ENCODE measurements around the gene DNAH10.

The DNAH10 gene

GRCh38 chr12:123847876-123848275, 85.8 kb downstream of the DNAH10 start:
- no peak for DNase-seq (ENCODE audit: low read depth)
- no peak overlapping the region for H3K4me3 ChIP-seq (ENCODE audit: low read depth, low read length)
- TF ChIP-seq, protein P1, sequence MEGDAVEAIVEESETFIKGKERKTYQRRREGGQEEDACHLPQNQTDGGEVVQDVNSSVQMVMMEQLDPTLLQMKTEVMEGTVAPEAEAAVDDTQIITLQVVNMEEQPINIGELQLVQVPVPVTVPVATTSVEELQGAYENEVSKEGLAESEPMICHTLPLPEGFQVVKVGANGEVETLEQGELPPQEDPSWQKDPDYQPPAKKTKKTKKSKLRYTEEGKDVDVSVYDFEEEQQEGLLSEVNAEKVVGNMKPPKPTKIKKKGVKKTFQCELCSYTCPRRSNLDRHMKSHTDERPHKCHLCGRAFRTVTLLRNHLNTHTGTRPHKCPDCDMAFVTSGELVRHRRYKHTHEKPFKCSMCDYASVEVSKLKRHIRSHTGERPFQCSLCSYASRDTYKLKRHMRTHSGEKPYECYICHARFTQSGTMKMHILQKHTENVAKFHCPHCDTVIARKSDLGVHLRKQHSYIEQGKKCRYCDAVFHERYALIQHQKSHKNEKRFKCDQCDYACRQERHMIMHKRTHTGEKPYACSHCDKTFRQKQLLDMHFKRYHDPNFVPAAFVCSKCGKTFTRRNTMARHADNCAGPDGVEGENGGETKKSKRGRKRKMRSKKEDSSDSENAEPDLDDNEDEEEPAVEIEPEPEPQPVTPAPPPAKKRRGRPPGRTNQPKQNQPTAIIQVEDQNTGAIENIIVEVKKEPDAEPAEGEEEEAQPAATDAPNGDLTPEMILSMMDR (IDR thresholded peaks at IDR 0.05; ENCODE audit: low read depth, low read length, missing control alignments), result no peak

DNA sequence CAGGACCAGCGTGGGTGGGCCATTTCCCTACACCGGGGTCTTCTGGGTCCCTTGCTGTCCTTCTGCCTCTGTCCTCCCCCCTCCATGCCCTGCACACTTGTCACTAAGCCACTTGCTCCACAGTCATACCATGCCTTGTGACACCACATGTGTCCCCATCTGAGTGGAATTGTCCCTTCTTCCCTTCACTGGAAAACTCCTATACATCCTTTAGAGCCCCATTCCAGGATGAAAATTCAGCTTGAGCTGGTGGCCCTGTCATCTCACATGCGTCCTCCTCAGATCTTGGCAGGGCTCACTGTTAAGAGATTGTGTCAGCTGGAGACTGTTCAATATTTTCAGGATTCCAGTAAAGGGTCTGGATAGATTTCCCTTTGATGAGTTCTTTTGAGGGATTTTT, 87.4 kb downstream of the DNAH10 start:
- TF ChIP-seq, protein P1 (IDR thresholded peaks at IDR 0.05; ENCODE audit: low read depth, low read length, missing control alignments), result no peak

DNA sequence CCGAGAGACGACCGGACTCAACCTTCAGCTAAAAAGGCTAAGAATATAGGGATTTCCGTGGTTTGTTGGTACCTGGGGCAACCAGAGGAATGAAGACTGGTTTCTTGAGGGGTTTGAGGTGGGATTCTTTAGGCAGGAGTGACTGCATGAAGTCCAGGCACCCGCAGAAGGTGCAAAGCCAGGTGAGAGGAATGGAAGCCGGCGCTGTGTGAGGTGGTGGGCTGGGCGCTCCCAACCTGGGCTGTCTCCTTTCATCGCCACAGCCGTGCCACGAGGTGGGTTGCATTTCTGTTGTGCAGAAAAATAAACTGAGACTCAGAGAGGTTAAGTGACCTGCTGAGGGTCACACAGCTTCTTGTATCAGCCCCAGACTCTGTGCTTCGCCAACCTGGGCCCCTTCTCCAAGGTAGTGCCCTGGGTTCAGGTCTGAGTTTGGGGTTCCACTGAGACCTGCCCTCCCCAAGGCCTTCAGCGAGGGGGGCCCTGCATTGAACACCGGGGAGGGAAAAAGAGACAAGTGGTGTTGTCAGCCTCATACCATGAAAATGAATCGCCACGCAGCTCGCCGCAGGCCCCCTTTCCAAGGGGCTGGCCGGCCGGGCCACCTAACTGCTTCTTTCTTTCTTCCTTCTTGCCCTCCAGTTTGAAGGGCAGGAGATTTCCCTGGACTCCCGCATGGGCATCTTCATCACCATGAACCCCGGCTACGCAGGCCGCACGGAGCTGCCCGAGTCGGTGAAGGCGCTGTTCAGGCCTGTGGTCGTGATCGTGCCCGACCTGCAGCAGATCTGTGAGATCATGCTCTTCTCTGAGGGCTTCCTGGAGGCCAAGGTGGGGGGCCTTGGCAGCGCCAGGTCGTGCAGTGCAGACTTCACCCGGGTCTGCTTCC, 88.4 kb downstream of the DNAH10 start:
- TF ChIP-seq, protein P1 (IDR thresholded peaks at IDR 0.05; ENCODE audit: low read depth, low read length, missing control alignments), result no peak
- no peak for DNase-seq (ENCODE audit: low read depth)
- no peak overlapping the region for H3K4me3 ChIP-seq (ENCODE audit: low read depth, low read length)

More for the DNA sequence above, 87.4 kb downstream of the DNAH10 start:
- H3K4me3 ChIP-seq (ENCODE audit: low read depth, low read length), result no peak overlapping the region
- DNase-seq (ENCODE audit: low read depth), result no peak

GRCh38 chr12:123853396-123854070, 91.4 kb downstream of the DNAH10 start:
- TF ChIP-seq, protein P1 (IDR thresholded peaks at IDR 0.05; ENCODE audit: low read depth, low read length, missing control alignments), result no peak
- H3K4me3 ChIP-seq (ENCODE audit: low read depth, low read length), result no peak overlapping the region
- DNase-seq (ENCODE audit: low read depth), result no peak

GRCh38 chr12:123854232-123854631, 92.1 kb downstream of the DNAH10 start:
- no peak overlapping the region for H3K4me3 ChIP-seq (ENCODE audit: low read depth, low read length)
- TF ChIP-seq, protein P1 (IDR thresholded peaks at IDR 0.05; ENCODE audit: low read depth, low read length, missing control alignments), result no peak
- DNase-seq (ENCODE audit: low read depth), result no peak

DNA sequence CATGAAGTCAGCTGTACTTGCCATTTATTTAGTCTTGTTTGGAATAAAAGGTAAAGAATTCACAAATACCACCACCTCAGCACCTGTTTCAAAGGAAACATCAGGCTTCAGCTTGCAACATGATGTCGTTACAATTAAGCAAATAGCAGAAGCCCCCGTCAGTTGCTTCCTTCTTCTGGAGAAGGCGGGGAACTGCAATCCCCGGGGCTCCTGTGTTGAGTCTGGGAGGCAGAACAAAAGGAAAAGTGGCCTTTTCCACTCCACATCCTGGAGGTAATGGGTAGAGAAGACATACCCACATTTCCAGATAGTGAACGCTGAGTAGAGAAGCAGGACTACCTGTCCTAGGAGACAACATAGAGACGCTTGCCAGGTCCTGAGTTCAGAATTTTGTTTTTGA, 92.8 kb downstream of the DNAH10 start:
- TF ChIP-seq, protein P1 (IDR thresholded peaks at IDR 0.05; ENCODE audit: low read depth, low read length, missing control alignments), result no peak
- no peak for DNase-seq (ENCODE audit: low read depth)
- no peak overlapping the region for H3K4me3 ChIP-seq (ENCODE audit: low read depth, low read length)

Data from GM12864 (cell line).